GM23338 (cell line): ENCODE measurements around the gene CYP1B1. TPM values are rescaled to one million over a fixed set of nuclear protein-coding genes. Genes with fewer than 3 reads are reported as not detected.

Experiments used
- ATAC-seq: fragments of 200-7000 bp; cut with Tn5 transposase; 3 replicates; pipeline ENCODE4 v1.9.1; 2020
- DNase-seq: peaks from one replicate; pipeline ENCODE4 v3.0.0-alpha.2; 2015; ENCODE audit warnings: low spot score
- H2AFZ ChIP-seq: fragments of 200-600 bp; sonication (generic); 2 replicates; pipeline ENCODE4 v1.8.0; 2016; ENCODE audit warnings: antibody characterized with exemption, mild to moderate bottlenecking, moderate library complexity
- H3F3A ChIP-seq: fragments of 200-600 bp; sonication (generic); replicated peaks from 2 replicates; pipeline ENCODE4 v1.8.0; 2017; ENCODE audit warnings: antibody characterized with exemption, mixed run types, low read depth
- H3K27ac ChIP-seq: fragments of 200-600 bp; sonication (generic); 2 replicates; pipeline ENCODE4 v1.6.1; 2016; ENCODE audit warnings: low read depth
- H3K27me3 ChIP-seq: fragments of 200-600 bp; sonication (generic); 2 replicates; pipeline ENCODE4 v1.8.0; 2016; ENCODE audit warnings: mild to moderate bottlenecking, mixed run types, moderate library complexity; ENCODE audit not compliant: insufficient read depth
- H3K36me3 ChIP-seq: fragments of 200-600 bp; sonication (generic); 2 replicates; pipeline ENCODE4 v1.8.0; 2016; ENCODE audit warnings: mild to moderate bottlenecking; ENCODE audit not compliant: insufficient read depth
- H3K4me1 ChIP-seq: fragments of 200-600 bp; sonication (generic); 2 replicates; pipeline ENCODE4 v1.8.0; 2016; ENCODE audit warnings: mild to moderate bottlenecking, moderate library complexity; ENCODE audit not compliant: insufficient read depth
- H3K4me2 ChIP-seq: fragments of 200-600 bp; sonication (generic); 2 replicates; pipeline ENCODE4 v1.7.1; 2017; ENCODE audit warnings: mixed run types
- H3K4me3 ChIP-seq: fragments of 200-600 bp; sonication (generic); 2 replicates; pipeline ENCODE4 v1.6.1; 2016; ENCODE audit warnings: mixed run types
- H3K79me2 ChIP-seq: fragments of 200-600 bp; sonication (generic); replicated peaks from 2 replicates; pipeline ENCODE4 v1.8.0; 2017; ENCODE audit warnings: mild to moderate bottlenecking; ENCODE audit not compliant: insufficient read depth
- H3K9me2 ChIP-seq: fragments of 200-600 bp; sonication (generic); 2 replicates; pipeline ENCODE4 v1.8.0; 2017; ENCODE audit not compliant: insufficient read depth
- H4K20me1 ChIP-seq: fragments of 200-600 bp; sonication (generic); replicated peaks from 2 replicates; pipeline ENCODE4 v1.8.0; 2017; ENCODE audit warnings: mild to moderate bottlenecking; ENCODE audit not compliant: insufficient read depth
- H3K27ac Mint-ChIP-seq: 2 replicates; pipeline ENCODE4 v1.8.0; 2020; ENCODE audit warnings: inconsistent platforms, mild to moderate bottlenecking, moderate library complexity, mixed read lengths
- H3K27me3 Mint-ChIP-seq: 3 replicates; pipeline ENCODE4 v1.8.0; 2022; ENCODE audit warnings: low read depth, mild to moderate bottlenecking, moderate library complexity, mixed read lengths, inconsistent platforms; ENCODE audit not compliant: insufficient read depth, poor library complexity
- H3K36me3 Mint-ChIP-seq: 3 replicates; pipeline ENCODE4 v1.8.0; 2021; ENCODE audit warnings: low read depth, mild to moderate bottlenecking, inconsistent platforms, moderate library complexity, mixed read lengths
- H3K4me1 Mint-ChIP-seq: 3 replicates; pipeline ENCODE4 v1.8.0; 2020; ENCODE audit warnings: mild to moderate bottlenecking, inconsistent platforms, mixed read lengths
- H3K4me3 Mint-ChIP-seq: 3 replicates; pipeline ENCODE4 v1.8.0; 2021; ENCODE audit warnings: moderate library complexity, mild to moderate bottlenecking, inconsistent platforms, mixed read lengths
- H3K9me3 Mint-ChIP-seq: 3 replicates; pipeline ENCODE4 v1.8.0; 2020; ENCODE audit warnings: moderate library complexity, mild to moderate bottlenecking, inconsistent platforms, mixed read lengths
- CREB1 ChIP-seq: fragments of 250-450 bp; sonication (Bioruptor Pico); IDR thresholded peaks from 2 replicates; pipeline ENCODE4 v1.5.0; 2020; ENCODE audit warnings: low read depth, mild to moderate bottlenecking, moderate library complexity
- CTCF ChIP-seq, 2 experiments: fragments of 200-600 bp in 1 of 2; sonication (generic) in 1 of 2; conservative IDR thresholded peaks; 2 replicates each; pipeline versions ENCODE4 v1.5.1 to v1.6.1; 2016 to 2017; ENCODE audit warnings: antibody characterized with exemption in 2 of 2, low read depth in 2 of 2, mild to moderate bottlenecking in 2 of 2, moderate library complexity in 1 of 2
- ETS1 ChIP-seq: IDR thresholded peaks from 2 replicates; pipeline ENCODE4 v1.6.1; 2016; ENCODE audit warnings: antibody characterized with exemption
- EZH2 ChIP-seq: fragments of 200-600 bp; sonication (generic); IDR thresholded peaks from one replicate; pipeline ENCODE4 v1.8.0; 2017; ENCODE audit warnings: antibody characterized with exemption, mild to moderate bottlenecking, low read depth; ENCODE audit not compliant: unreplicated experiment
- JUNB ChIP-seq: IDR thresholded peaks from one replicate; pipeline ENCODE4 v1.6.1; 2016; ENCODE audit warnings: antibody characterized with exemption; ENCODE audit not compliant: unreplicated experiment
- POLR2AphosphoS5 ChIP-seq: IDR thresholded peaks from 2 replicates; pipeline ENCODE4 v1.6.1; 2016; ENCODE audit warnings: antibody characterized with exemption, low read depth
- STAT1 ChIP-seq: IDR thresholded peaks from one replicate; pipeline ENCODE4 v1.6.1; 2016; ENCODE audit warnings: antibody characterized with exemption; ENCODE audit not compliant: unreplicated experiment
- ZNF462 ChIP-seq: fragments of 250-450 bp; sonication (Bioruptor Pico); IDR thresholded peaks from 2 replicates; pipeline ENCODE4 v1.5.0; 2020; ENCODE audit warnings: mild to moderate bottlenecking, moderate library complexity
- polyA plus RNA-seq: library from polyadenylated mRNA; unstranded; fragments of >200 nt; fragmentation: Nextera tagmentation; extraction: Ambion mirVana; gene quantifications from 2 replicates; pipeline ENCODE4 v1.2.1, GENCODE V29; 2016
- total RNA-seq: library from RNA; depleted of rRNA; stranded (reverse); fragments of >200 nt; shearing (Covaris generic); gene quantifications from 2 replicates; pipeline ENCODE4 v1.2.3, GENCODE V29; 2014

Gene CYP1B1
- total and polyA plus RNA-seq, 2 experiments from 2014 or later: 3.3 to 6.2 TPM

GRCh38 chr2:38108907-38109731 lies 33.2 kb upstream of the CYP1B1 start:
- H3K4me3 ChIP-seq: no peak overlapping the region
- peaks cover 25% of the 10 kb centered on the region for H3K9me3 Mint-ChIP-seq
- peaks cover 14% of the 10 kb centered on the region for H3K36me3 Mint-ChIP-seq
- H3K27me3 ChIP-seq: no peaks in the 10 kb centered on the region
- H4K20me1 ChIP-seq: no peaks in the 10 kb centered on the region
- H3F3A ChIP-seq: no peaks in the 10 kb centered on the region; the same call in 1 of the 2 replicates
- H3K27me3 Mint-ChIP-seq: peaks cover 10% of the 10 kb centered on the region
- ATAC-seq (no peak), DNase-seq (no peak)
- H3K79me2 ChIP-seq: no peaks in the 10 kb centered on the region
- no peaks in the 10 kb centered on the region for H3K36me3 ChIP-seq
- H2AFZ ChIP-seq: peak overlapping the region; percentile 15
- peaks cover 32% of the 10 kb centered on the region for H3K4me1 Mint-ChIP-seq
- peaks cover 30% of the 10 kb centered on the region for H3K4me1 ChIP-seq
- H3K4me2 ChIP-seq: no peak overlapping the region
- TF ChIP-seq JUNB (no peak), CREB1 (CRISPR knock-in tag) (no peak), ETS1 (no peak), CTCF (conservative IDR thresholded peaks at IDR 0.05; ENCODE audit: low read depth in 2 of 2) (no peak), STAT1 (no peak), POLR2AphosphoS5 (no peak), ZNF462 (no peak), EZH2 (no peak)
- H3K27ac Mint-ChIP-seq: no peak overlapping the region
- H3K4me3 Mint-ChIP-seq: no peak overlapping the region
- H3K9me2 ChIP-seq: no peaks in the 10 kb centered on the region; the same call in 1 of the 2 replicates
- H3K27ac ChIP-seq: no peak overlapping the region
